GM19351 (cell line): ENCODE measurements around the gene LYPD1.

Experiments
- ATAC-seq: cut with Tn5 transposase; IDR thresholded peaks from one replicate; pipeline ENCODE4 v1.9.1; 2021; ENCODE audit warnings: mild to moderate bottlenecking, moderate library complexity; ENCODE audit not compliant: unreplicated experiment

Gene LYPD1

GRCh38 chr2:132599556-132599955 lies 70.4 kb downstream of the LYPD1 start:
- no peak for ATAC-seq

GRCh38 chr2:132598536-132598935 lies 71.5 kb downstream of the LYPD1 start:
- ATAC-seq: no peak

GRCh38 chr2:132597831-132598230 lies 72.2 kb downstream of the LYPD1 start:
- no peak for ATAC-seq

DNA sequence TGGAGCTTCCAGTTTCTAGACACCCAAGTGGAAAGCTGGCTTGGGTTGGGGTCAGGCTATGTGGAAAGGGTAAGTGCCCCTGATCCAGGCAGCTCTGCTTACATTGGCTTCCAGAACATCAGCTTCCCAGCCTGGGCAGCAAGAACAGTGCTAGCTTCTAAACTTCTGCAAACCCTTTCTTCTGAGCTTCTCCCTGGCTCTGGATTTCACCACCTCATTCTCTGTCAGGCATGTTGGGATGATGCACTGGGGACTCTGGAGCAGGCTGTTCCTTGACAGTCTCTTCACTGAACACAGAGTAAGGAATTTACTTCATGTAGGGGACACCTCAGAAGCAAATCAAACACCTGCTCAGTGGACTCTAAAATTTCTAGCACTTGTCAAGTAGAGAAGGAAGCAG lies 72.8 kb downstream of the LYPD1 start:
- ATAC-seq: no peak

DNA sequence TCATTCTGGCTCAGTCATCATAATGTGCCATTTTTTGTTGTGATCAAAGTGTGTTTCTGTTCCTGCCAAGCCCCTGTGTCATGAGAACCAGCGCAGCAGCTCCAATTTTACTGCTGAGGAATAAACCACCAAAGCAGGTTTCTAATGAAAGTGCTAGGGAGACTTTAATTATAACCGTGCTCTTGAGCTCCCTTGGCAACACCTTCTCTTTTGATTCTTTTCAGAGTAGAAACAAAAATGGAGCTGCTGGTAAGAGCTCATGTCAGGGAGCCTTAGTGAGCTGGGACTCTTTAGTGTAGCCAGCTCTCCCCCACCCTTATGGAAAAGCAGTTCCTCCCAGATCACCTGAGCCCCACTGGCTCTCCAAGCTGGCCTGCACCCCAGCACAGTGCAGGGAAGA lies 74.3 kb downstream of the LYPD1 start:
- no peak for ATAC-seq

DNA sequence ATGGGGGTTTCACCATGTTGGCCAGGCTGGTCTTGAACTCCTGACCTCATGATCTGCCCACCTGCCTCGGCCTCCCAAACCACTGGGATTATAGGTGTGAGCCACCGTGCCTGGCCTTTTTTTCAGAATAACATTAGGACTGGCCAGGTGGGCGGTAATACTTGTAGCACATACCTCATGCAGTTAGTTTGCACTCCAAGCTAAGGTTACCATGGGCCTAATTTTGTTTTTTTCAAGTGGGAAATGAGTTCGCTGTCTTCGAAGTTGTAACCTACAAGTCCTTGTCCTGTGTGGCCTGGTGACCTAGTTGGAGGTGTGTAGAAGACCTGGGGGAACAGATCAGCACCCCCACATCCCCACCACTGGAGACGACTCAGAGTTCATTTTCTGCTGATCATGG lies 74.8 kb downstream of the LYPD1 start:
- ATAC-seq: no peak
